Sciatic nerve (tissue), 2 donors: ENCODE results near the gene NRARP. TPM values are rescaled to one million over a fixed set of nuclear protein-coding genes. Genes with fewer than 3 reads are reported as not detected.
A peak's percentile ranks its signal among the peaks of the same experiment; 100 is the strongest.
"Not testable (repeated sequence)": the region's sequence is repeated elsewhere in the genome, so short reads cannot be mapped to it uniquely, and the experiment has no call there.

Experiments used
- ATAC-seq: fragments of 200-7000 bp; cut with Tn5 transposase; one replicate; pipeline ENCODE4 v1.9.1; 2020; ENCODE audit warnings: mild to moderate bottlenecking, moderate library complexity
- DNase-seq: peaks from one replicate; pipeline ENCODE4 v3.0.0-alpha.2; 2020; ENCODE audit warnings: low spot score
- intact Hi-C: fragments of 100-400 bp; cut with DNase I; formaldehyde crosslinking; loops from one replicate; pipeline ENCODE4 v1.14.2; 2022
- total RNA-seq: library from RNA; stranded (reverse); fragmentation: NEBNext Ultra II Directional; extraction: Animal tissue kit (Norgen Biotek cat#: 25700); gene quantifications from one replicate; pipeline ENCODE4 v1.2.1, GENCODE V29; 2021
- donor health status: DM: no; HTN: no; CAD: no.
- donor health status: DM: no; HTN: no; CAD: no.

NRARP gene
- total RNA-seq, result 18.5 TPM

- ATAC-seq, result peak; percentile 58
- intact Hi-C loops, result loop anchor here (5.0 kb wide), 1 partner anchor 105 kb away; no protein-coding TSS in a partner anchor
Measured at GRCh38 chr9:137302118-137302448, at the start of gene NRARP. Gene NRARP, minus strand, starts transcription at chr9:137302271. Its CDS starts 343 bp downstream, at chr9:137301928.

GRCh38 chr9:137350696-137351584 lies 48.9 kb upstream of the NRARP start:
- ATAC-seq, result no peak
- intact Hi-C loops, result no loop called here
- DNase-seq, result no peak

More at GRCh38 chr9:137302118-137302448, at the start of gene NRARP:
- DNase-seq, result peak; percentile 89

DNA sequence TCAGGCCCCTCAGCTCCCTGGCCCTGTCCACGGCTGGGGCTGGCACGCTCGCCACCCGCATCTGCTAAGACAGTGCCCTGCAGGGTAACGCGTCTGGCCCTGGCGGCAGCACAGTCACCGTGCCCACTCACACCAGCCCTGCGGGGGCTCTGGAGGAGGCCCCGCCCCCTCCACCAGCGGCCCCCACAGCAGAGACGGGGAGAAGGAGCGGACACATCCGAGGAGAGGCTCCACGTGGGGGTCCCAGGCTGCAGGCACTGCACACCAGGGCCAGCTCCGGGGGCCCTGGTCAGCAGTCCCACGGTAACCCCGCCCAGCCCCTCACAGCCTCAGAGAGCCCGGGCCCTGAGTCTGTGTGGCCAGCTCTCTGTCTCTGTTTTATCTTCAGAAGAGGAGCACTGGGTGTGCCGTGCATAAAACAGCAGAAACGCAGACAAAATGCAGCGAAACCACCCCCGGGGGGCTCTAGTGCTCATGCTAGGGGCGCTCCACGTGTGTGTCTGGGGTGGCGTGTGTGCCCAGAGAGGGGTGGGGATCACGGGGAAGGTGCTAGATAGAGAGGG lies 47.5 kb upstream of the NRARP start:
- ATAC-seq (no peak), DNase-seq (no peak)
- intact Hi-C loops, result no loop called here

DNA sequence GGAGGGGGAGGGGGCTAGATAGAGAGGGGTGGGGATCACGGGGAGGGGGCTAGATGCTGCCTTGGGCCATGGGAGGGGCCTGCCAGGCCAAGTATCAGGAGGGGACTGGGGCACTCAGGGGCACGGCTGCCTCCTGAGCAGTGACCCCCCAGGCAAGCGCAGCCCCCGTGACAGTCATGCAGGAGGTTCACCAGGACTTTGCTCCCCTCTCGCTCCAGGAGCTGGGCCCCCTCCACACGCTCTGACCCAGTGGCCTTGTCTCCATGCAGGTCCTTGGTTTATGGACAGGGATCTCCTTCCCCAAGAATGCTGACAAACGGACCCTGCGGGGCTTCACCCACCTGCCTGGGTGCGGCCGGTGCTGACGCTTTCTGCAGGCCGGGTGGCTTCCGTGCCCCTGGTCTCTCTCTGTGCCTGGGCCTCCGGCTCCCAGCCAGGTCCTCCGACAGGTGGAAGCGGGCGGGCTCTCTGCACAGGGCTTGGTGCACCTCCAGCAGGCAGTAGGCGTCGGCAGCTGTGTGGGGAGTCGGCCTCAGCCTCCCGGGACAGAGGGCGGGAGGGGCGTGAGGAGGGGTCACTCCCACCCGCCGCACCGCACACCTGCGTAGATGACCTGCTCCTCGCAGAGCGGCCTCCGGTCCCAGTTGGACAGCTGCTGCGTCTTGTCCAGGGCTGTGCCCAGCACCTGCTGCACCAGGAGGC lies 46.8 kb upstream of the NRARP start:
- DNase-seq (no peak), ATAC-seq (no peak)
- intact Hi-C loops, result no loop called here

- intact Hi-C loops, result no loop called here
- no peak for DNase-seq
- ATAC-seq, result no peak
Measured at GRCh38 chr9:137347928-137348327, 45.9 kb upstream of the NRARP start.

DNA sequence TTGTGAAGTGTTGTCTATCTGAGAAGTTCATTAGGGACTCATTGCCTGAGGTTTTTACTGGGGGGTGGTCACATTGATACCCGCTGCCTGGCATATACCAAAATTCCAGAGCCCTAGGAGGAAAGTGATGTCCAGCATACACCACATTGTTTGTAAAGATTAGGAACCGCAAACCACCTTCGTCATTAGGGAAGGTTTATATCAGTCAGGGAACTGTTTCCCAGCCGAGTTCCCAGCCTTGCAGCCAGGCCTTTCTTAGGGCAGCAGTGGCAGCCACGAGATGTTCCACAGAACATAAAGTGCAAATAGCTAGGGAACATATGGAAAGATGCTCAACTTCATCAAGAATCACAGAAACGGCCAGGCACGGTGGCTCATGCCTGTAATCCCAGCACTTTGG lies 40.4 kb upstream of the NRARP start:
- ATAC-seq, result no peak
- intact Hi-C loops, result no loop called here
- no peak for DNase-seq

- no peak for ATAC-seq
- intact Hi-C loops, result no loop called here
- no peak for DNase-seq
Measured at GRCh38 chr9:137341227-137341626, 39.2 kb upstream of the NRARP start.

- intact Hi-C loops, ATAC-seq, DNase-seq: not testable (repeated sequence)
Measured at GRCh38 chr9:137339908-137340462, 37.9 kb upstream of the NRARP start.

DNA sequence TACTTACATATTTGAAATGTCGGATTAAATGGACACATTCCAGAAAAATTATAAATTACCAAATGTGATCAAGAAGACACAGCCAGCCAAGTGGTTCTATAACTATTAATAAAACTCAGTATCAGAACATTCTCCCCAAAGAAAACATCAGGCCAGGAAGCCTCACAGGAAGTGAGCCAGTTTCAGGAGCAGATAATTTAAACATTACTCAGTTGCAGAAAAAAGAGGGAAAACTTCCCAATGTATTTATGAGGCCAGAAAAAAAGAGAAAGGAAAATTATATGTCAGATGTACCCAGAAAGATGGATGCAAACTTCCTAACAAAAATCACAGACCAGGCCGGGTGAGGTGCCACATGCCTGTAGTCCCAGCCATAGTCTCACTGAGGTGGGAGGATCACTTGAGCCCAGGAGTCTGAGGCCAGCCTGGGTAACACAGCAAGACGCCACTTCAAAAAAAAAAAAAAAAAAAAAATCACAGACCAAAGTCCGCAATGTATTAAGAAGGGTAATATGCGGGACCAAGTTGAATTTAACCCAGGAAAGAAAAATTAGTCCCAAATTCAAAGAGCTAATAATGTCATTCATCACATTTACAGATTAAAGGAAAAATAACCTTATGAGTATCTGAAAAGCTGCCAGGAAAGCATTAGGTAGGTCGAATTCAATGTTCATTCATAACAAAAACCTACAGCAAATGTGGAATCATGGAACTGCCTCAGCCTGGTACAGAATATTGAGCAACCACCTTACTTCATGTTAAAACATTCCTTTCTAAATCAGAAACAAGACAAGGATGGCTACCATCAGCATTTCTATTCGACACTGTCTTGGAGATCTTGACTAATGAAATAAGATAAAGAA lies 37.2 kb upstream of the NRARP start:
- DNase-seq, result no peak
- intact Hi-C loops, result no loop called here
- no peak for ATAC-seq

GRCh38 chr9:137336735-137337134 lies 34.7 kb upstream of the NRARP start:
- intact Hi-C loops, result no loop called here
- no peak for ATAC-seq
- DNase-seq, result no peak

DNA sequence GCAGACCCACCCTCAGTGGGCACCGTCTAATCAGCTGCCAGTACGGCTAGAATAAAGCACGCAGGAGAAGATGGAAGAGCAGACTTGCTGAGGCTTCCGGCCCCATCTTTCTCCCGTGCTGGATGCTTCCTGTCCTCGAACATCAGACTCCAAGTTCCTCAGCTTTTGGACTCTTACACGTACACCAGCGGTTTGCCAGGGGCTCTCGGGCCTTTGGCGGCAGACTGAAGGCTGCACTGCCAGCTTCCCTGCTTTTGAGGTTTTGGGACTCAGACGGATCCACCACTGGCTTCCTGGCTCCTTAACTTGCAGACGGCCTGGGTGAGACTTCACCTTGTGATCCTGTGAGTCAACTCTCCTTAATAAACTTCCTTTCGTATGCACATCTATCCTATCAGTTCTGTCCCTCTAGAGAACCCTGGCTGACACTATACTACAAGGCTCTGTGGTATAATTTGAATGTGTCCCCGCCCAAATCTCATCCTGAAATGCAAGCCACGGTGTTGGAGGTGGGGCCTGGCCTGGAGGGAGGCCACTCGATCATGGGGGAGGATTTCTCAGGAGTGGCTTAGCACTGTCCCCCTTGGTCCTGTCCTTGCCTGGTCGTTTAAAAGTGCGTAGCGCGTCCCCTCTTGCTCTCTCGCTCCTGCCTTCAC lies 31.1 kb upstream of the NRARP start:
- intact Hi-C loops, result no loop called here
- DNase-seq, result no peak
- no peak for ATAC-seq

DNA sequence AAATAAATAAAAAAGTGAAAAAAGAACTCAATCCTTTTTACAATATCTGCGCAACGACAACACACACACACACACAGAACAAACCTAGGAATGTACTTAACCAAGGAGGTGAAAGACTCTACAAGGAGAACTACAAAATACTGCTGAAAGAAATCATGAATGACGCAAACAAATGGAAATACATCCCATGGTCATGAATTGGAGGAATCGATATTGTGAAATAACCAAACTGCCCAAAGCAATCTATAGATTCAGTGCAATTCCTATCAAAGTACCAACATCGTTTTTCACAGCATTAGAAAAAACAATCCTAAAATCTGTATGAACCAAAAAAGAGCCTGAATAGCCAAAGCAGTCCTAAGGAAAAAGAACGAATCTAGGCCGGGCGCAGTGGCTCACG lies 29.9 kb upstream of the NRARP start:
- intact Hi-C loops, result no loop called here
- no peak for ATAC-seq
- no peak for DNase-seq

DNA sequence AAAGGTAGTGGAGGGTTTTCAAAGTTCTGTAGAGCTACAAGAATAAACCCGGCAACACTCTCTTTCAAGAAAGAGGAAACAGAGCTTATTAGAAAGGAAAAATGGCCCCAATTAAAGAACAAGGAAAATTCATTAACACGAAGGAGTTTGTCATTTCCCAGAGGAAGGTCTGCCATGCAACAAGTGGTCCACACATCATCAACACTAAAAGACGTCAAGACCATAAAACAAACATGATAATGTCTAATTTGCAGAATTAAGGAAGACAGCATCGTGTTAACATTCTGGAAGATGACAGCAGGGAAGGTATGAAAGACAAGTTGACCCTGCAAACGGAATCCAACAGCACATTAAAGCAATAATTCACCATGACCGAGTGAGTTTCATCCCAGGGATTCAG lies 28.6 kb upstream of the NRARP start:
- no peak for ATAC-seq
- no peak for DNase-seq
- intact Hi-C loops, result no loop called here

DNA sequence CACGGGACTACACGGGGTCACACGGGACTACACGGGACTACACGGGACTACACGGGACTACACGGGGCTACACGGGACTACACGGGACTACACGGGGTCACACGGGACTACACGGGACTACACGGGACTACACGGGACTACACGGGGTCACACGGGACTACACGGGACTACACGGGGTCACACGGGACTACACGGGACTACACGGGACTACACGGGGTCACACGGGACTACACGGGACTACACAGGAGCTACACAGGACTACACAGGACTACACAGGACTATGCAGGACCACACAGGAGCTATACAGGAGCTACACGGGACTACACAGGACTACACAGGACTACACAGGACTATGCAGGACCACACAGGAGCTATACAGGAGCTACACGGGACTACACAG lies 27.5 kb upstream of the NRARP start:
- intact Hi-C loops, DNase-seq, ATAC-seq: not testable (repeated sequence)

DNA sequence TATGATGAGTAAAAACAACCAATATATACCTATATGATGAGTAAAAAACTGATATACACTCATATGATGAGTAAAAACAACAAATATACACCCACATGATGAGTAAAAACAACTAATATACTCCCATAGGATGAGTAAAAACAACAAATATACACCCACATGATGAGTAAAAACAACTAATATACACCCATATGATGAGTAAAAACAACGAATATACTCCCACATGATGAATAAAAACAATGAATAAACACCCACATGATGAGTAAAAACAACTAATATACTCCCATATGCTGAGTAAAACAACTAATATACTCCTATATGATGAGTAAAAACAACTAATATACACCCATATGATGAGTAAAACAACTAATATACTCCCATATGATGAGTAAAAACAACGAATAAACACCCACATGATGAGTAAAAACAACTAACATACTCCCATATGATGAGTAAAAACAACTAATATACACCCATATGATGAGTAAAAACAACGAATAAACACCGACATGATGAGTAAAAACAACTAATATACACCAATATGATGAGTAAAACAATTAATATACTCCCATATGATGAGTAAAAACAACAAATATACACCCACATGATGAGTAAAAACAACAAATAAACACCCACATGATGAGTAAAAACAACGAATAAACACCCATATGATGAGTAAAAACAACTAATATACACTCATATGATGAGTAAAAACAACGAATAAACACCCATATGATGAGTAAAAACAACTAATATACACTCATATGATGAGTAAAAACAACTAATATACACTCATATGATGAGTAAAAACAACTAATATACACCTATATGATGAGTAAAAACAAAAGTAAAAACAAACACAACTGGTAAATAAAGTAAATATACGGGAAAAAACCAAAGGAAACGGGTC lies 25.8 kb upstream of the NRARP start:
- DNase-seq, intact Hi-C loops, ATAC-seq: not testable (repeated sequence)

- no peak for DNase-seq
- peak; percentile 34 for ATAC-seq
Measured at GRCh38 chr9:137326445-137327065, 24.5 kb upstream of the NRARP start.

GRCh38 chr9:137325799-137326198 lies 23.7 kb upstream of the NRARP start:
- intact Hi-C loops, result no loop called here
- ATAC-seq (no peak), DNase-seq (no peak)

More at GRCh38 chr9:137326445-137327065, 24.5 kb upstream of the NRARP start:
- intact Hi-C loops, result no loop called here
